Kidney epithelial cell (primary cell): Measurements from ENCODE around the gene ATP6V1C2. TPM values are rescaled to one million over a fixed set of nuclear protein-coding genes. Genes with fewer than 3 reads are reported as not detected.

Experiments used
- DNase-seq: peaks from one replicate; pipeline ENCODE4 v3.0.0-alpha.2; 2010; ENCODE audit warnings: low read depth
- H3K27me3 ChIP-seq: 2 replicates; pipeline ENCODE4 v1.6.0; 2011; ENCODE audit warnings: low read length; ENCODE audit not compliant: control insufficient read depth, insufficient read depth
- H3K36me3 ChIP-seq: 2 replicates; pipeline ENCODE4 v1.5.1; 2011; ENCODE audit warnings: low read length; ENCODE audit not compliant: control insufficient read depth, insufficient read depth
- H3K4me3 ChIP-seq: 2 replicates; pipeline ENCODE4 v1.5.1; 2011; ENCODE audit warnings: low read depth, mild to moderate bottlenecking, control low read depth, low read length
- total RNA-seq: library from RNA; depleted of rRNA; stranded (reverse); fragments of >200 nt; gene quantifications from 2 replicates; pipeline ENCODE4 v1.2.3, GENCODE V29; 2015
- TF ChIP-seq, protein P1 (sequence below): IDR thresholded peaks from 2 replicates; pipeline ENCODE4 v1.5.1; 2011; ENCODE audit warnings: mild to moderate bottlenecking, moderate library complexity, low read length, control low read depth, inconsistent platforms; ENCODE audit not compliant: insufficient read depth, poor library complexity, severe bottlenecking

Gene ATP6V1C2
- total RNA-seq, 1 donor from 2014 or later: 0.04 TPM

- H3K36me3 ChIP-seq: no peaks in the 10 kb centered on the region
- H3K27me3 ChIP-seq: peaks cover 6% of the 10 kb centered on the region
- TF ChIP-seq, protein P1, sequence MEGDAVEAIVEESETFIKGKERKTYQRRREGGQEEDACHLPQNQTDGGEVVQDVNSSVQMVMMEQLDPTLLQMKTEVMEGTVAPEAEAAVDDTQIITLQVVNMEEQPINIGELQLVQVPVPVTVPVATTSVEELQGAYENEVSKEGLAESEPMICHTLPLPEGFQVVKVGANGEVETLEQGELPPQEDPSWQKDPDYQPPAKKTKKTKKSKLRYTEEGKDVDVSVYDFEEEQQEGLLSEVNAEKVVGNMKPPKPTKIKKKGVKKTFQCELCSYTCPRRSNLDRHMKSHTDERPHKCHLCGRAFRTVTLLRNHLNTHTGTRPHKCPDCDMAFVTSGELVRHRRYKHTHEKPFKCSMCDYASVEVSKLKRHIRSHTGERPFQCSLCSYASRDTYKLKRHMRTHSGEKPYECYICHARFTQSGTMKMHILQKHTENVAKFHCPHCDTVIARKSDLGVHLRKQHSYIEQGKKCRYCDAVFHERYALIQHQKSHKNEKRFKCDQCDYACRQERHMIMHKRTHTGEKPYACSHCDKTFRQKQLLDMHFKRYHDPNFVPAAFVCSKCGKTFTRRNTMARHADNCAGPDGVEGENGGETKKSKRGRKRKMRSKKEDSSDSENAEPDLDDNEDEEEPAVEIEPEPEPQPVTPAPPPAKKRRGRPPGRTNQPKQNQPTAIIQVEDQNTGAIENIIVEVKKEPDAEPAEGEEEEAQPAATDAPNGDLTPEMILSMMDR: no peak
- H3K4me3 ChIP-seq: no peak overlapping the region
- DNase-seq: no peak
Measured at GRCh38 chr2:10818984-10819383, 97.6 kb downstream of the ATP6V1C2 start.

DNA sequence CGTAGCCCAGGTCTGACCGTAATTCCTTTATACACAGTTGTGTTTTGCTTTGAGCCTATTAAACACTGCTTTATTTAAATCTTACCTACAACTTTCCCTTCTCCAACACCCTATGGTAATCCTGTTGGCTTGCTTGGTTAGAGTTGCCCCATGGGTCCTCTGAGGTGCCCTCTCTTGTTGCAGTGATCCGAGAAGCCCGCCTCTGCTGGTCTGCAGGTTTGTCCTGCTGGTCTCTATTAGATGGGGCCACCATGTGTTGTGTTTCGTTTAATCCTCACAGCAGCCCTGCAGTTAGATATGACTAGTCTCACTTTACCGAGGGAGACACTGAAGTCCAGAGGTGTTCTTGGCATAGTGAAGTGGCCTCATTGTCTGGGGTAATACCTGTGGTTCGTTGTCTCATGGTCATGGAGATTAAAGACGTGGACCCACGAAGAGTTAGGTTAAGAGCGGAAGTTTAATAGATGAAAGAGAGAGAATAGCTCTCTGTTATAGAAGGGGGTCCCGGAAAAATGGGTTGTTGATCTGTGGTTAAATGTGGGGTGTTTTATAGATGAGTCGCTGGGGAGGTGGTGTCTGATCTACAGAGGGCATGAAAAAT lies 98.4 kb downstream of the ATP6V1C2 start:
- no peak overlapping the region for H3K4me3 ChIP-seq
- peaks cover 6% of the 10 kb centered on the region for H3K27me3 ChIP-seq
- no peaks in the 10 kb centered on the region for H3K36me3 ChIP-seq
- DNase-seq: no peak
- TF ChIP-seq, protein P1: no peak

GRCh38 chr2:10820562-10820961 lies 99.1 kb downstream of the ATP6V1C2 start:
- TF ChIP-seq, protein P1: no peak
- H3K27me3 ChIP-seq: peaks cover 6% of the 10 kb centered on the region
- no peaks in the 10 kb centered on the region for H3K36me3 ChIP-seq
- no peak overlapping the region for H3K4me3 ChIP-seq
- no peak for DNase-seq

DNA sequence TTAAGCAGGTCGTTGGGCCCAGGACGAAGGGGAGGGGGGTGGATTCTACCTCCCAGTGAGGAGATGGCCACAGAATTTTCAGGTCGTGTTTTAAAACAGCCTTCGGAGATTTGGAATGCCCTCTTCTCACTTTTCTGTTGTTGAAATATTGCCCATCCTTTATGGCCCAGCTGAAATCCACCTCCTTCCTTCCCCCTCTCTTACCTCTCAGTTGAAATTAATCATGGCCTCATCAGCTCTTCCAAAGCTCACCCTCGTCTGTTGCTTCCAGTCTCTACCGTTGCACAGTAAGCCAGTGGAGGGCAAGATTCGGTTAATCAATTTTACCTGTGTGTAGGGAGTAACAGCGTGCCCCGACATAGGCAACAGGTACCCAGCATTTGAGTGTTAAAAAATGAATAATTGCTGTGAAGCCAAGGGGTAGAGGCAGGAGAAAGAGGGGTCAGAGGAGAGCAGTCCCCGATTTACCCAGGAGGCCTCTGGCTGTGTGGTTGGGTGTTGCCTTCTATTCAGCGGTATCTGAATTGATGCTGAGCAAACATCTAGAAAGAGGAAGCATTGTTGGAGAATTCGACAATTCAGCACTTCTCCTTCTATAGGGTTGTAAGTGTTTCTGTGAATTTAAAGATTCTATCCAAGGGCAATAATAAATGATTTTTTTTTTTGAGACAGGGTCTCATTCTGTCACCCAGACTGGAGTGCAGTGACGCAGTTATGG lies 99.7 kb downstream of the ATP6V1C2 start:
- Histone ChIP-seq H3K4me3 (no peak overlapping the region), H3K27me3 (peaks cover 6% of the 10 kb centered on the region), H3K36me3 (no peaks in the 10 kb centered on the region)
- TF ChIP-seq, protein P1: no peak
- DNase-seq: no peak

DNA sequence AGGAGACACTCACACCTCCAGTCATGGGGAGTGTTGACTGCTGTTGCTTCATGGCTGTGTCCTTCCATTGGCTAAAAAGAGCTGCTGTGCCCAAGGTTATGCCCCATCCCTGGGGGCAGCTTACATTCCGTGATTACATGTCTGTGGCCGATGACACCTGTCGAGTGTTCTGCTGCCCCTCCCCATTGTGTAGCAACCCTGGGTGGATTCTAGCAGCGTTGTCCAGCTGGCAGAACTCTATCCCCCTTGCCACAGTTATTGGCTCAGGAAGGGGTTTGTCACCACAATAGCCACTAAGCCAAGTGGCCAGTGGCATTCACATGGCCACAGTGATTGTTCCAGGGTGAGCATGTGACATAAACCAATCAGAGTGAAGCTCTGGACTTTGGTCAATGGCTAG lies 102.8 kb downstream of the ATP6V1C2 start:
- Histone ChIP-seq H3K4me3 (no peak overlapping the region), H3K36me3 (no peaks in the 10 kb centered on the region), H3K27me3 (peaks cover 8% of the 10 kb centered on the region)
- TF ChIP-seq, protein P1: no peak
- DNase-seq: no peak
